ENCODE data around the gene PRDM16.

The PRDM16 gene

DNA sequence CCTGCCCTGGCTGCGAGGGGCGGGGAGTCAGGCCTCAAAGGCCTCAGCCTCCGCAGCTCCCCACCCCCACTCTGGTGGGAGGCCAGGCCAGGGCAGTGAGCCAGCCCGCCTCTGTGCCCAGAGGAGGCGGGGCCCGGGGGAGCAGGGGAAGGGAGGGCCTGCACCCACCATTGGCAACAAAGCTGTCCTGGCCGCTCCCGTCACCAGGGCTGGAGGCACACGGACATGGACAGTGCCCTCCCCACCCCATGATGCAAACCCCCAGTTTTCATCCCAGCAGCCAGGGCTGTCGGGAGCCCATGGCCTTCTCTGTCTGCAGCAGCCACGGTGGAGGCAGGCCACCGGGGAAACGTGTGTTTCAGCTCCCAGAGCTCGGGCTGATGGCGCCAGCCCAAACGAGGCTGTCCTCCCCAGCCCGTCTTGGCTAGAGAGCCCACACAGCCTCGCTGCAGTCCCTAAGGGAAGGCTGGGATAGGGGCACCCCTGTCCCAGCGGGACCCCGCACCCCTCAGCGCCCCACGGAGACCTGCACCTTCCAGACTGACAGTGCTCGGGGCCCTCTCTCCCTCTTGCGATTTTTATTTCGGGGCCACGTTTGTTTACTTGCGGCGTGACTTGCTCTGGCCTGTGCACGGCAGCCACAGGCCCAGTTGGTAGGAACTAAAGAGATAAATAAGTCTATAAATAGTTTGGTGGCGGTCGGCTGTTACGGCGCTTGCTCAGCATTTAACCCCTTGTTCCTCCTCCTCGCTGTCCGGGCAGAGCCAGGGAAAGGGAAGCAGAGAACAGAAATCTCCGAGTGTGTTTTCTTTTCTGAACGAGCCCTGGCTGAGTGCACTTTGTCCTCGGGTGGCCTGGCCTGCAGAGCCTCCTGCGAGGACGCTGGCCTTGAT, 101.8 kb downstream of the PRDM16 start:
- Histone ChIP-seq H3K27me3 (ENCODE audit: insufficient read depth, low read length, poor library complexity) (no peaks in the 10 kb centered on the region), H2AFZ (ENCODE audit: low read depth, low read length) (no peak overlapping the region), H3K27ac (ENCODE audit: low read length) (no peak overlapping the region), H3K4me2 (ENCODE audit: insufficient read depth, low read length) (no peak overlapping the region), H4K20me1 (ENCODE audit: insufficient read depth, low read length) (no peaks in the 10 kb centered on the region), H3K36me3 (ENCODE audit: insufficient read depth, low read length) (no peaks in the 10 kb centered on the region), H3K4me1 (ENCODE audit: insufficient read depth, low read length) (no peaks in the 10 kb centered on the region), H3K79me2 (ENCODE audit: insufficient read depth, low read length) (no peaks in the 10 kb centered on the region), H3K9me3 (ENCODE audit: insufficient read depth, low read length, severe bottlenecking) (no peaks in the 10 kb centered on the region), H3K4me3 (ENCODE audit: low read depth in 1 of 2, low read length in 2 of 2) (no peak overlapping the region), H3K9ac (ENCODE audit: low read depth, low read length) (no peak overlapping the region)
- DNase-seq (no peak), ATAC-seq (ENCODE audit: insufficient read depth, low read depth) (no peak)
- TF ChIP-seq, protein P1, sequence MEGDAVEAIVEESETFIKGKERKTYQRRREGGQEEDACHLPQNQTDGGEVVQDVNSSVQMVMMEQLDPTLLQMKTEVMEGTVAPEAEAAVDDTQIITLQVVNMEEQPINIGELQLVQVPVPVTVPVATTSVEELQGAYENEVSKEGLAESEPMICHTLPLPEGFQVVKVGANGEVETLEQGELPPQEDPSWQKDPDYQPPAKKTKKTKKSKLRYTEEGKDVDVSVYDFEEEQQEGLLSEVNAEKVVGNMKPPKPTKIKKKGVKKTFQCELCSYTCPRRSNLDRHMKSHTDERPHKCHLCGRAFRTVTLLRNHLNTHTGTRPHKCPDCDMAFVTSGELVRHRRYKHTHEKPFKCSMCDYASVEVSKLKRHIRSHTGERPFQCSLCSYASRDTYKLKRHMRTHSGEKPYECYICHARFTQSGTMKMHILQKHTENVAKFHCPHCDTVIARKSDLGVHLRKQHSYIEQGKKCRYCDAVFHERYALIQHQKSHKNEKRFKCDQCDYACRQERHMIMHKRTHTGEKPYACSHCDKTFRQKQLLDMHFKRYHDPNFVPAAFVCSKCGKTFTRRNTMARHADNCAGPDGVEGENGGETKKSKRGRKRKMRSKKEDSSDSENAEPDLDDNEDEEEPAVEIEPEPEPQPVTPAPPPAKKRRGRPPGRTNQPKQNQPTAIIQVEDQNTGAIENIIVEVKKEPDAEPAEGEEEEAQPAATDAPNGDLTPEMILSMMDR (IDR thresholded peaks at IDR 0.05; ENCODE audit: borderline replicate concordance, extremely low read depth, low read length, poor library complexity, severe bottlenecking) = no peak
- TF ChIP-seq EZH2 (IDR thresholded peaks at IDR 0.05; ENCODE audit: borderline replicate concordance, low read depth, low read length, severe bottlenecking) = no peak

DNA sequence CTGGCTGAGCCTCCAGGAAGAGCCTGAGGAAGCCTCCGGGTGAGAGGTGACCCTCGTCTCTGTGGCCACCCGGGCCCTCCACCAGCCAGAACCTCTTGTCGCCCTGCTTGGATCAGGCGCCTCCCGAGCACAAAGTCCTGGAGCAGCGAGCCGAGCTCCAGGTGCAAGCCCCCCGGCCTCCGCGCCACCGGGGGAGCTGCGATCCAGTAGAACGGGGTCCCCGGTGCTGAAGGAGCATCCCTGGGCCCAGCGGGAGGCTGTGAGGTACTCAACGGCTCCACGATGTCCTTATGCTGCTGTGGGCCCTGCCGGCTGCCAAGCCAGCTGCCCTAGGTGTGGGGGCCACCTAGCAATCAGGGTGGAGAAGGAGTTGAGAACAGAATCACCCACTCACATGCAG, 102.8 kb downstream of the PRDM16 start:
- H3K4me2 ChIP-seq (ENCODE audit: insufficient read depth, low read length) = no peak overlapping the region
- no peak for DNase-seq
- no peaks in the 10 kb centered on the region for H3K79me2 ChIP-seq (ENCODE audit: insufficient read depth, low read length)
- no peak overlapping the region for H3K27ac ChIP-seq (ENCODE audit: low read length)
- ATAC-seq (ENCODE audit: insufficient read depth, low read depth) = no peak
- H4K20me1 ChIP-seq (ENCODE audit: insufficient read depth, low read length) = no peaks in the 10 kb centered on the region
- no peaks in the 10 kb centered on the region for H3K4me1 ChIP-seq (ENCODE audit: insufficient read depth, low read length)
- H2AFZ ChIP-seq (ENCODE audit: low read depth, low read length) = no peak overlapping the region
- no peak for TF ChIP-seq EZH2 (IDR thresholded peaks at IDR 0.05; ENCODE audit: borderline replicate concordance, low read depth, low read length, severe bottlenecking)
- TF ChIP-seq, protein P1 (IDR thresholded peaks at IDR 0.05; ENCODE audit: borderline replicate concordance, extremely low read depth, low read length, poor library complexity, severe bottlenecking) = no peak
- H3K27me3 ChIP-seq (ENCODE audit: insufficient read depth, low read length, poor library complexity) = no peaks in the 10 kb centered on the region
- no peaks in the 10 kb centered on the region for H3K36me3 ChIP-seq (ENCODE audit: insufficient read depth, low read length)
- H3K4me3 ChIP-seq (ENCODE audit: low read depth in 1 of 2, low read length in 2 of 2) = no peak overlapping the region
- H3K9me3 ChIP-seq (ENCODE audit: insufficient read depth, low read length, severe bottlenecking) = no peaks in the 10 kb centered on the region
- no peak overlapping the region for H3K9ac ChIP-seq (ENCODE audit: low read depth, low read length)

DNA sequence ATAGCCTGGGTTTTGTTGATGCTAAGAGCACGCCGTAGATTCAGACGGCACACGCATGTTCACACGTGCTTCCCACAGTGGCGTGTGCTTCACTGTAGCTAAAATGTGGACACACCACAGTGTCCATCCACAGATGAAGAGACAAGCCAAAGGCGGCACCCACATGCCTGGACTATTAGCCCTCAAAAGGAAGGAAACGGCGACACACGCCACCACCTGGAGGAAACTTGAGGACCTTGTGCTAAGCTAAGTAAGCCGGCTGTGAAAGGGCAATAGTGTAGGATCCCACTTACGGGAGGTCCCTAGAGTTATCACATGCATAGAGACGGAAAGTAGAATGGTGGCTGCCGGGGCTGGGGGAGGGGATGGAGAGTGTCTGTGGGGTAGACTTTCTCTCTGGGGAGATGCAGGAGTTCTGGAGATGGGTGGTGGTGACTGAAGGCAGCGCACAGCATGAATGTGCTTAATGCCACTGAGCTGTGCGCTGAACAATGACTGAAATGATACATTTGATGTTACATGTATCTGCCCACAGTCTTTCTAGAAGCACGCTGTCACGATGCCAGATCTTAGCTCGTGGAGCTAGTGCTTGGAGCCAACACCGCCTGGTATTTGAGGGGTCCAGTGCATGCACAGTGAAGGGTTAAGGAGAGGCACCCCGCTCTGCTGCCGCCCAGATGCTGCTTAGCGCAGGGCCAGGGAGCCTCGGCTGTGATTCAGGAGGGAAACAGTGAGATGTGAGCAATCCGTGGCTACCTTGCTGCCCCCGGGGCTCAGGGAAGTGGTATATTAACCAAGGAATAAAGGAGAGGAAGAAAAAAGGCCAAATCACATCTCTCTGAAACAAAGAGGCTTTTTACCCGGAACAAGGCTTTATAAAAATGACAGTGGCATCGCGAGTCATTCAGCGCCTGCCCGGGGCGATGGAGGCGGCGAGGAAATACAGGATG, 103.7 kb downstream of the PRDM16 start:
- no peaks in the 10 kb centered on the region for H3K36me3 ChIP-seq (ENCODE audit: insufficient read depth, low read length)
- H3K79me2 ChIP-seq (ENCODE audit: insufficient read depth, low read length) = no peaks in the 10 kb centered on the region
- H3K4me1 ChIP-seq (ENCODE audit: insufficient read depth, low read length) = no peaks in the 10 kb centered on the region
- H4K20me1 ChIP-seq (ENCODE audit: insufficient read depth, low read length) = no peaks in the 10 kb centered on the region
- no peaks in the 10 kb centered on the region for H3K9me3 ChIP-seq (ENCODE audit: insufficient read depth, low read length, severe bottlenecking)
- no peak overlapping the region for H3K27ac ChIP-seq (ENCODE audit: low read length)
- H3K9ac ChIP-seq (ENCODE audit: low read depth, low read length) = no peak overlapping the region
- TF ChIP-seq EZH2 (IDR thresholded peaks at IDR 0.05; ENCODE audit: borderline replicate concordance, low read depth, low read length, severe bottlenecking) = no peak
- TF ChIP-seq, protein P1 (IDR thresholded peaks at IDR 0.05; ENCODE audit: borderline replicate concordance, extremely low read depth, low read length, poor library complexity, severe bottlenecking) = no peak
- H2AFZ ChIP-seq (ENCODE audit: low read depth, low read length) = no peak overlapping the region
- H3K27me3 ChIP-seq (ENCODE audit: insufficient read depth, low read length, poor library complexity) = no peaks in the 10 kb centered on the region
- H3K4me3 ChIP-seq (ENCODE audit: low read depth in 1 of 2, low read length in 2 of 2) = no peak overlapping the region
- H3K4me2 ChIP-seq (ENCODE audit: insufficient read depth, low read length) = no peak overlapping the region
- ATAC-seq (ENCODE audit: insufficient read depth, low read depth) = no peak
- no peak for DNase-seq
